Loucy (cell line): ENCODE data around the gene HECTD1.

ENCODE experiments used
- EZH2phosphoT487 ChIP-seq: fragments of 200-600 bp; IDR thresholded peaks from 2 replicates; pipeline ENCODE4 v1.6.1; 2018; ENCODE audit warnings: antibody characterized with exemption, mild to moderate bottlenecking, moderate library complexity, borderline replicate concordance
- TF ChIP-seq, protein P1 (sequence below): fragments of 200-600 bp; sonication (generic); conservative IDR thresholded peaks from 2 replicates; pipeline ENCODE4 v1.5.1; 2014; ENCODE audit warnings: mild to moderate bottlenecking, antibody characterized with exemption, low read length

DNA sequence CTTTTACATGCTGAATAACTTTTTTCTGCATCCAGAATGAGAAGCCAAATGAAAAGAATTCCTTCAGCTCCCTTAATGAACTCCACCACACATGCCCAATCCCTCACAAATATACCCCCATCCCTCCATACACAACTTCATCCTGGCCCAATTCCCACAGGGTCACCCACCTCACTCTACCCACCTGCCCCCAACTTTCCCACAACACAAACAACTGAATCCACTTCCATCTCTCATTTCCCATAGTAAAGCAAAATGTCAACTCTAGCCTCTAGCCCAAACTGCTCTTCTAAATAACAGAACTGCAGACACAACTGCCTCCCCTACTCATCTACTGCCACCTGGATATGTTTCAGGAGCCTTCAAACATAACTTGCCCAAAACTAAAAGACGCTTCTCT lies 18.8 kb downstream of the HECTD1 start:
- TF ChIP-seq, protein P1, sequence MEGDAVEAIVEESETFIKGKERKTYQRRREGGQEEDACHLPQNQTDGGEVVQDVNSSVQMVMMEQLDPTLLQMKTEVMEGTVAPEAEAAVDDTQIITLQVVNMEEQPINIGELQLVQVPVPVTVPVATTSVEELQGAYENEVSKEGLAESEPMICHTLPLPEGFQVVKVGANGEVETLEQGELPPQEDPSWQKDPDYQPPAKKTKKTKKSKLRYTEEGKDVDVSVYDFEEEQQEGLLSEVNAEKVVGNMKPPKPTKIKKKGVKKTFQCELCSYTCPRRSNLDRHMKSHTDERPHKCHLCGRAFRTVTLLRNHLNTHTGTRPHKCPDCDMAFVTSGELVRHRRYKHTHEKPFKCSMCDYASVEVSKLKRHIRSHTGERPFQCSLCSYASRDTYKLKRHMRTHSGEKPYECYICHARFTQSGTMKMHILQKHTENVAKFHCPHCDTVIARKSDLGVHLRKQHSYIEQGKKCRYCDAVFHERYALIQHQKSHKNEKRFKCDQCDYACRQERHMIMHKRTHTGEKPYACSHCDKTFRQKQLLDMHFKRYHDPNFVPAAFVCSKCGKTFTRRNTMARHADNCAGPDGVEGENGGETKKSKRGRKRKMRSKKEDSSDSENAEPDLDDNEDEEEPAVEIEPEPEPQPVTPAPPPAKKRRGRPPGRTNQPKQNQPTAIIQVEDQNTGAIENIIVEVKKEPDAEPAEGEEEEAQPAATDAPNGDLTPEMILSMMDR, result no peak
- no peak for TF ChIP-seq EZH2phosphoT487
